K562 (cell line): ENCODE data around the gene EPB41L4A. TPM values are rescaled to one million over a fixed set of nuclear protein-coding genes. Genes with fewer than 3 reads are reported as not detected.

Experiments
- ATAC-seq: fragments of 200-7000 bp; cut with Tn5 transposase; 3 replicates; pipeline ENCODE4 v1.9.1; 2020; ENCODE audit warnings: moderate library complexity
- BruUV-seq: library from RNA; stranded (reverse); fragments of 400-500 nt; replicated peaks from 2 replicates; lab custom pipeline; 2021; lab: Mats Ljungman, UMichigan
- CTCF ChIA-PET: fragments of 300-600 bp; formaldehyde crosslinking; extraction: SDS; loops from one replicate; lab custom pipeline; 2021; ENCODE audit warnings: low intra/inter-chr PET ratio; lab: Yijun Ruan, JAX
- POLR2A ChIA-PET: fragments of 300-600, 350-650 bp; sonication (Branson Sonifier 250); formaldehyde crosslinking; extraction: SDS; loops from one replicate; lab custom pipeline; 2021; ENCODE audit warnings: antibody characterized with exemption, inconsistent platforms; lab: Yijun Ruan, JAX
- DNase-seq, 4 experiments: peaks; one replicate each; pipeline versions ENCODE4 v3.0.0 to v3.0.0-alpha.2; 2011 to 2018; ENCODE audit warnings: low spot score in 3 of 4, mixed read lengths in 3 of 4; ENCODE audit errors: extremely low read depth in 1 of 4
- FAIRE-seq: peaks from 2 replicates; lab custom pipeline; 2011; peaks lifted over from hg19 to GRCh38; lab: Jason Lieb, UNC
- H2AFZ ChIP-seq: 2 replicates; pipeline ENCODE4 v1.6.0; 2011; ENCODE audit warnings: low read depth, low read length, control low read depth, inconsistent platforms
- H3K27ac ChIP-seq: fragments of 200-600 bp; 3 replicates; pipeline ENCODE4 v1.8.0; 2011; ENCODE audit warnings: low read depth, mild to moderate bottlenecking, control low read depth, inconsistent platforms, low read length, moderate library complexity, mixed read lengths; ENCODE audit errors: extremely low read depth
- H3K27me3 ChIP-seq, 2 experiments: fragments of 300-600 bp in 1 of 2; 2 replicates in 1 of 2; 3 replicates in 1 of 2; pipeline versions ENCODE4 v1.6.0 to v1.8.0; 2011; ENCODE audit warnings: inconsistent platforms in 2 of 2, low read length in 2 of 2, mild to moderate bottlenecking in 1 of 2, mixed read lengths in 1 of 2, moderate library complexity in 1 of 2; ENCODE audit not compliant: control insufficient read depth in 2 of 2, insufficient read depth in 2 of 2
- H3K36me3 ChIP-seq: fragments of 300-600 bp; 3 replicates; pipeline ENCODE4 v1.8.0; 2011; ENCODE audit warnings: mild to moderate bottlenecking, low read length, inconsistent platforms; ENCODE audit not compliant: control insufficient read depth, insufficient read depth
- H3K4me1 ChIP-seq, 2 experiments: fragments of 200-600 bp in 1 of 2; replicated peaks in 1 of 2; 2 replicates in 1 of 2; 3 replicates in 1 of 2; pipeline versions ENCODE4 v1.5.1 to v1.8.0; 2011; ENCODE audit warnings: inconsistent platforms in 2 of 2, low read length in 2 of 2, mild to moderate bottlenecking in 1 of 2, mixed read lengths in 1 of 2, moderate library complexity in 1 of 2; ENCODE audit not compliant: control insufficient read depth in 2 of 2, insufficient read depth in 2 of 2
- H3K4me2 ChIP-seq: 2 replicates; pipeline ENCODE4 v1.6.1; 2011; ENCODE audit warnings: low read length, control low read depth, inconsistent platforms, mixed read lengths; ENCODE audit not compliant: insufficient read depth
- H3K4me3 ChIP-seq: fragments of 200-600 bp; sonication (generic), shearing (Covaris generic); 2 replicates; pipeline ENCODE4 v1.5.1; 2016; ENCODE audit warnings: control low read depth, inconsistent platforms
- H3K79me2 ChIP-seq: fragments of 200-600 bp; 3 replicates; pipeline ENCODE4 v1.8.0; 2011; ENCODE audit warnings: low read length, inconsistent platforms; ENCODE audit not compliant: control insufficient read depth, insufficient read depth
- H3K9ac ChIP-seq, 2 experiments: 2 replicates each; pipeline versions ENCODE4 v1.6.0 to v1.6.1; 2011; ENCODE audit warnings: low read depth in 2 of 2, low read length in 2 of 2, control low read depth in 1 of 2, inconsistent platforms in 1 of 2, mild to moderate bottlenecking in 1 of 2, mixed read lengths in 1 of 2; ENCODE audit not compliant: insufficient read depth in 1 of 2
- H3K9me1 ChIP-seq: one replicate; pipeline ENCODE4 v1.6.0; 2011; ENCODE audit warnings: inconsistent platforms, mild to moderate bottlenecking, low read length, moderate library complexity; ENCODE audit not compliant: control insufficient read depth, insufficient read depth
- H3K9me3 ChIP-seq: replicated peaks from 2 replicates; pipeline ENCODE4 v1.5.1; 2011; ENCODE audit warnings: low read depth, low read length, inconsistent platforms; ENCODE audit not compliant: control insufficient read depth, insufficient read depth
- H4K20me1 ChIP-seq: replicated peaks from 2 replicates; pipeline ENCODE4 v1.6.1; 2011; ENCODE audit warnings: low read length, inconsistent platforms, mixed read lengths; ENCODE audit not compliant: control insufficient read depth, insufficient read depth
- AFF1 ChIP-seq, 2 experiments: fragments of 450-650 bp; IDR thresholded peaks; 2 replicates each; pipeline ENCODE4 v1.6.1; 2018; ENCODE audit warnings: mild to moderate bottlenecking in 2 of 2, low read depth in 1 of 2; ENCODE audit not compliant: partially characterized antibody in 2 of 2
- CEBPB ChIP-seq: fragments of 450-650 bp; IDR thresholded peaks from 2 replicates; pipeline ENCODE4 v1.6.1; 2016; ENCODE audit warnings: missing genetic modification characterization, missing compliant biosample characterization
- JUND ChIP-seq, 2 experiments: IDR thresholded peaks; 2 replicates in 1 of 2; 3 replicates in 1 of 2; pipeline ENCODE4 v1.6.1; 2011; ENCODE audit warnings: borderline replicate concordance in 2 of 2, low read depth in 2 of 2, low read length in 2 of 2, improper control_type of control experiment in 1 of 2, missing biosample characterization in 1 of 2, missing genetic modification characterization in 1 of 2, missing genetic modification reagents in 1 of 2
- RAD51 ChIP-seq: fragments of 450-650 bp; IDR thresholded peaks from 2 replicates; pipeline ENCODE4 v1.7.1; 2016; ENCODE audit warnings: low read depth, mild to moderate bottlenecking, borderline replicate concordance
- RFX7 ChIP-seq: fragments of 250-450 bp; sonication (Bioruptor Pico); IDR thresholded peaks from 2 replicates; pipeline ENCODE4 v1.5.1; 2021; ENCODE audit warnings: mild to moderate bottlenecking
- SAP30 ChIP-seq: fragments of 200-600 bp; sonication (generic); IDR thresholded peaks from 2 replicates; pipeline ENCODE4 v1.6.1; 2012; ENCODE audit warnings: borderline replicate concordance, low read depth, mild to moderate bottlenecking, moderate library complexity, low read length, control low read depth, inconsistent platforms; ENCODE audit not compliant: insufficient read depth, poor library complexity, severe bottlenecking
- TFAM ChIP-seq: fragments of 250-450 bp; sonication (Bioruptor Pico); conservative IDR thresholded peaks from 2 replicates; pipeline ENCODE4 v1.5.0; 2021; ENCODE audit warnings: mild to moderate bottlenecking, moderate library complexity
- ZBTB12 ChIP-seq: fragments of 250-450 bp; sonication (Bioruptor Pico); IDR thresholded peaks from 2 replicates; pipeline ENCODE4 v1.4.0; 2020
- WGBS: fragments of 100-300 bp; shearing (Covaris generic); methylation state at CpG from one replicate; pipeline ENCODE4 v1.1.6; 2016; ENCODE audit warnings: low coverage, mixed read lengths; ENCODE audit not compliant: insufficient coverage; ENCODE audit errors: missing lambda C conversion rate; 5-methylcytosine and 5-hydroxymethylcytosine counted together
- in situ Hi-C: fragments of 300-500 bp; cut with MboI; formaldehyde crosslinking; loops from 4 replicates; pipeline ENCODE4 v1.15.0; 2018; ENCODE audit warnings: inconsistent platforms, mixed read lengths
- intact Hi-C: fragments of 100-400 bp; cut with micrococcal nuclease; formaldehyde crosslinking; loops from 2 replicates; pipeline ENCODE4 v1.14.2; 2022
- polyA plus RNA-seq, 8 experiments: library from polyadenylated mRNA; depleted of rRNA in 4 of 8; stranded (reverse) in 5 of 8; unstranded in 3 of 8; fragments of >200 nt; fragmentation: Nextera tagmentation in 2 of 8; fragmentation: Illumina TruSeq in 1 of 8; extraction: Ambion mirVana in 2 of 8; extraction: Trizol in 1 of 8; gene quantifications; 2 replicates each; pipeline versions ENCODE4 v1.2.1 to v1.2.3, GENCODE V29; 2011 to 2014; ENCODE audit warnings: inconsistent platforms in 1 of 8, missing spikeins in 1 of 8
- total RNA-seq, 7 experiments: library from RNA; depleted of rRNA in 6 of 7; stranded (reverse); fragments of >200 nt in 6 of 7; fragmentation: Illumina TruSeq in 2 of 7; extraction: Trizol in 2 of 7; gene quantifications; 2 replicates each; pipeline versions ENCODE4 v1.2.1 to v1.2.3, GENCODE V29; 2011 to 2021; ENCODE audit warnings: low replicate concordance in 1 of 7
- TF ChIP-seq, protein P1 (sequence below): IDR thresholded peaks from 2 replicates; pipeline ENCODE4 v1.6.1; 2011; ENCODE audit warnings: borderline replicate concordance, low read depth, mild to moderate bottlenecking, moderate library complexity, low read length; ENCODE audit not compliant: insufficient read depth, poor library complexity, severe bottlenecking

EPB41L4A gene
- total and polyA plus RNA-seq, 9 of the 15 experiments (the other 6 are each of a cell fraction or from before 2014, with no cell fraction given): 0.04 to 0.35 (median 0.12) TPM; not detected in 3

GRCh38 chr5:112397690-112398089 lies 21.4 kb downstream of the EPB41L4A start:
- FAIRE-seq (no peak), DNase-seq (no peak), ATAC-seq (no peak)
- BruUV-seq: no TSS peak
- H2AFZ ChIP-seq: no peak overlapping the region
- H3K27ac ChIP-seq: no peak overlapping the region
- no peaks in the 10 kb centered on the region for H3K36me3 ChIP-seq
- H3K27me3 ChIP-seq: peaks cover 0 to 7% of the 10 kb centered on the region in 2 experiments; a peak in 1 of 5 replicates
- TF ChIP-seq AFF1 (IDR thresholded peaks at IDR 0.05; ENCODE audit: low read depth in 1 of 2, partially characterized antibody in 2 of 2): no peak
- TF ChIP-seq RFX7: no peak
- no peak for TF ChIP-seq RAD51
- TF ChIP-seq ZBTB12 (CRISPR knock-in tag): no peak
- TF ChIP-seq SAP30: no peak
- TF ChIP-seq, protein P1, sequence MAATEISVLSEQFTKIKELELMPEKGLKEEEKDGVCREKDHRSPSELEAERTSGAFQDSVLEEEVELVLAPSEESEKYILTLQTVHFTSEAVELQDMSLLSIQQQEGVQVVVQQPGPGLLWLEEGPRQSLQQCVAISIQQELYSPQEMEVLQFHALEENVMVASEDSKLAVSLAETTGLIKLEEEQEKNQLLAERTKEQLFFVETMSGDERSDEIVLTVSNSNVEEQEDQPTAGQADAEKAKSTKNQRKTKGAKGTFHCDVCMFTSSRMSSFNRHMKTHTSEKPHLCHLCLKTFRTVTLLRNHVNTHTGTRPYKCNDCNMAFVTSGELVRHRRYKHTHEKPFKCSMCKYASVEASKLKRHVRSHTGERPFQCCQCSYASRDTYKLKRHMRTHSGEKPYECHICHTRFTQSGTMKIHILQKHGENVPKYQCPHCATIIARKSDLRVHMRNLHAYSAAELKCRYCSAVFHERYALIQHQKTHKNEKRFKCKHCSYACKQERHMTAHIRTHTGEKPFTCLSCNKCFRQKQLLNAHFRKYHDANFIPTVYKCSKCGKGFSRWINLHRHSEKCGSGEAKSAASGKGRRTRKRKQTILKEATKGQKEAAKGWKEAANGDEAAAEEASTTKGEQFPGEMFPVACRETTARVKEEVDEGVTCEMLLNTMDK: no peak
- no peak for TF ChIP-seq JUND (IDR thresholded peaks at IDR 0.05; ENCODE audit: borderline replicate concordance, low read depth, low read length)
- no peak for TF ChIP-seq JUND (tag; IDR thresholded peaks at IDR 0.05; ENCODE audit: borderline replicate concordance, low read depth, low read length)
- TF ChIP-seq CEBPB (tag): no peak
- no peak for TF ChIP-seq TFAM (CRISPR knock-in tag)
- no peaks in the 10 kb centered on the region for H3K4me1 ChIP-seq
- no peak overlapping the region for H3K4me3 ChIP-seq
- no peaks in the 10 kb centered on the region for H3K9me1 ChIP-seq
- no peak overlapping the region for H3K9ac ChIP-seq
- intact Hi-C loops: no loop called here
- POLR2A ChIA-PET: interaction anchor here (1.3 kb wide), 1 partner anchor 12 kb away, joined by 8 read pairs; no protein-coding TSS in a partner anchor
- CTCF ChIA-PET: no interaction called here
- in situ Hi-C loops: no loop called here
- H3K9me3 ChIP-seq: no peaks in the 10 kb centered on the region
- H4K20me1 ChIP-seq: no peaks in the 10 kb centered on the region
- H3K79me2 ChIP-seq: no peaks in the 10 kb centered on the region
- WGBS: 0% methylated on average over 2 of the region's 2 CpGs
- no peak overlapping the region for H3K4me2 ChIP-seq
